ENCODE measurements around the gene SAMM50. TPM values are rescaled to one million over a fixed set of nuclear protein-coding genes. Genes with fewer than 3 reads are reported as not detected.

The SAMM50 gene
- total and polyA plus RNA-seq, 2 experiments from 2014 or later, result 58.6 to 60.3 TPM

GRCh38 chr22:43978558-43978957 lies 23.3 kb downstream of the SAMM50 start:
- no peak for DNase-seq (ENCODE audit: low spot score)
- H3K27ac Mint-ChIP-seq, result no peak overlapping the region
- Histone ChIP-seq H4K20me1 (replicated peaks; ENCODE audit: insufficient read depth) (no peaks in the 10 kb centered on the region; the same call in 1 of the 2 replicates), H3K36me3 (ENCODE audit: insufficient read depth) (peaks cover 7% of the 10 kb centered on the region), H3K27me3 (ENCODE audit: insufficient read depth) (no peaks in the 10 kb centered on the region), H3K79me2 (replicated peaks; ENCODE audit: insufficient read depth) (no peaks in the 10 kb centered on the region), H2AFZ (no peak overlapping the region), H3K9me2 (ENCODE audit: insufficient read depth) (no peaks in the 10 kb centered on the region), H3K4me2 (no peak overlapping the region), H3K4me1 (ENCODE audit: insufficient read depth) (no peaks in the 10 kb centered on the region), H3K27ac (ENCODE audit: low read depth) (no peak overlapping the region), H3K4me3 (no peak overlapping the region), H3F3A (replicated peaks; ENCODE audit: low read depth) (no peaks in the 10 kb centered on the region)
- H3K4me3 Mint-ChIP-seq, result no peak overlapping the region
- no peaks in the 10 kb centered on the region for H3K4me1 Mint-ChIP-seq
- H3K9me3 Mint-ChIP-seq, result no peaks in the 10 kb centered on the region
- no peak for ATAC-seq
- H3K36me3 Mint-ChIP-seq (ENCODE audit: low read depth), result peaks cover 68% of the 10 kb centered on the region
- TF ChIP-seq EZH2phosphoT487 (IDR thresholded peaks at IDR 0.05; ENCODE audit: unreplicated experiment) (no peak), POLR2AphosphoS5 (IDR thresholded peaks at IDR 0.05; ENCODE audit: low read depth) (no peak), REST (IDR thresholded peaks at IDR 0.05; ENCODE audit: unreplicated experiment) (no peak), ZNF462 (CRISPR knock-in tag; IDR thresholded peaks at IDR 0.05) (no peak)
- no peaks in the 10 kb centered on the region for H3K27me3 Mint-ChIP-seq (ENCODE audit: insufficient read depth, low read depth, poor library complexity)
